ENCODE data around the gene RBM28.

Gene RBM28

GRCh38 chr7:128361411-128362379, 18.0 kb upstream of the RBM28 start, which contains the start of gene PRRT4 (continued):
- TF ChIP-seq GLIS1 (tag by site-specific recombination; IDR thresholded peaks at IDR 0.05) (peak; percentile 70), PRDM1 (tag by site-specific recombination; IDR thresholded peaks at IDR 0.05) (no peak), ZNF521 (tag by site-specific recombination; IDR thresholded peaks at IDR 0.05) (no peak), ZFP3 (tag by site-specific recombination; IDR thresholded peaks at IDR 0.05; ENCODE audit: low read depth) (no peak), INSM2 (tag by site-specific recombination; IDR thresholded peaks at IDR 0.05) (no peak), PATZ1 (tag by site-specific recombination; IDR thresholded peaks at IDR 0.05) (peak; percentile 41; the same call in 1 of the 2 replicates), ZNF214 (tag by site-specific recombination; IDR thresholded peaks at IDR 0.05; ENCODE audit: borderline replicate concordance) (no peak), TRIM28 (IDR thresholded peaks at IDR 0.05; ENCODE audit: borderline replicate concordance, low read length) (no peak), ZNF239 (tag by site-specific recombination; IDR thresholded peaks at IDR 0.05) (no peak), ZNF768 (tag by site-specific recombination; IDR thresholded peaks at IDR 0.05) (no peak), ZNF658 (tag by site-specific recombination; IDR thresholded peaks at IDR 0.05) (no peak), ZNF626 (tag by site-specific recombination; IDR thresholded peaks at IDR 0.05) (no peak), YY2 (tag by site-specific recombination; IDR thresholded peaks at IDR 0.05) (peak; percentile 79), KLF16 (tag by site-specific recombination; IDR thresholded peaks at IDR 0.05) (no peak), ZNF639 (tag by site-specific recombination; IDR thresholded peaks at IDR 0.05) (0 out of 2 replicates have a peak, but pooled peaks have one; percentile 31), ZNF561 (tag by site-specific recombination; IDR thresholded peaks at IDR 0.05; ENCODE audit: borderline replicate concordance) (peak; percentile 78; the same call in 1 of the 2 replicates), KLF9 (tag by site-specific recombination; IDR thresholded peaks at IDR 0.05; ENCODE audit: low read depth) (no peak), ZBTB1 (tag by site-specific recombination; IDR thresholded peaks at IDR 0.05) (no peak), ZSCAN18 (tag by site-specific recombination; IDR thresholded peaks at IDR 0.05) (no peak), OVOL3 (tag by site-specific recombination; IDR thresholded peaks at IDR 0.05) (no peak), ZEB2 (tag by site-specific recombination; IDR thresholded peaks at IDR 0.05) (peak; percentile 58; the same call in 1 of the 2 replicates)
- TF ChIP-seq, protein P1, sequence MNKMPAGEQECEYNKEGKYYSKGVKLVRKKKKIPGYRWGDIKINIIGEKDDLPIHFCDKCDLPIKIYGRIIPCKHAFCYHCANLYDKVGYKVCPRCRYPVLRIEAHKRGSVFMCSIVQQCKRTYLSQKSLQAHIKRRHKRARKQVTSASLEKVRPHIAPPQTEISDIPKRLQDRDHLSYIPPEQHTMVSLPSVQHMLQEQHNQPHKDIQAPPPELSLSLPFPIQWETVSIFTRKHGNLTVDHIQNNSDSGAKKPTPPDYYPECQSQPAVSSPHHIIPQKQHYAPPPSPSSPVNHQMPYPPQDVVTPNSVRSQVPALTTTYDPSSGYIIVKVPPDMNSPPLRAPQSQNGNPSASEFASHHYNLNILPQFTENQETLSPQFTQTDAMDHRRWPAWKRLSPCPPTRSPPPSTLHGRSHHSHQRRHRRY (tag by site-specific recombination; IDR thresholded peaks at IDR 0.05), result no peak
- TF ChIP-seq, protein P2, sequence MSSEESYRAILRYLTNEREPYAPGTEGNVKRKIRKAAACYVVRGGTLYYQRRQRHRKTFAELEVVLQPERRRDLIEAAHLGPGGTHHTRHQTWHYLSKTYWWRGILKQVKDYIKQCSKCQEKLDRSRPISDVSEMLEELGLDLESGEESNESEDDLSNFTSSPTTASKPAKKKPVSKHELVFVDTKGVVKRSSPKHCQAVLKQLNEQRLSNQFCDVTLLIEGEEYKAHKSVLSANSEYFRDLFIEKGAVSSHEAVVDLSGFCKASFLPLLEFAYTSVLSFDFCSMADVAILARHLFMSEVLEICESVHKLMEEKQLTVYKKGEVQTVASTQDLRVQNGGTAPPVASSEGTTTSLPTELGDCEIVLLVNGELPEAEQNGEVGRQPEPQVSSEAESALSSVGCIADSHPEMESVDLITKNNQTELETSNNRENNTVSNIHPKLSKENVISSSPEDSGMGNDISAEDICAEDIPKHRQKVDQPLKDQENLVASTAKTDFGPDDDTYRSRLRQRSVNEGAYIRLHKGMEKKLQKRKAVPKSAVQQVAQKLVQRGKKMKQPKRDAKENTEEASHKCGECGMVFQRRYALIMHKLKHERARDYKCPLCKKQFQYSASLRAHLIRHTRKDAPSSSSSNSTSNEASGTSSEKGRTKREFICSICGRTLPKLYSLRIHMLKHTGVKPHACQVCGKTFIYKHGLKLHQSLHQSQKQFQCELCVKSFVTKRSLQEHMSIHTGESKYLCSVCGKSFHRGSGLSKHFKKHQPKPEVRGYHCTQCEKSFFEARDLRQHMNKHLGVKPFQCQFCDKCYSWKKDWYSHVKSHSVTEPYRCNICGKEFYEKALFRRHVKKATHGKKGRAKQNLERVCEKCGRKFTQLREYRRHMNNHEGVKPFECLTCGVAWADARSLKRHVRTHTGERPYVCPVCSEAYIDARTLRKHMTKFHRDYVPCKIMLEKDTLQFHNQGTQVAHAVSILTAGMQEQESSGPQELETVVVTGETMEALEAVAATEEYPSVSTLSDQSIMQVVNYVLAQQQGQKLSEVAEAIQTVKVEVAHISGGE (tag by site-specific recombination; conservative IDR thresholded peaks at IDR 0.05; ENCODE audit: low read depth), result no peak
- TF ChIP-seq, protein P3, sequence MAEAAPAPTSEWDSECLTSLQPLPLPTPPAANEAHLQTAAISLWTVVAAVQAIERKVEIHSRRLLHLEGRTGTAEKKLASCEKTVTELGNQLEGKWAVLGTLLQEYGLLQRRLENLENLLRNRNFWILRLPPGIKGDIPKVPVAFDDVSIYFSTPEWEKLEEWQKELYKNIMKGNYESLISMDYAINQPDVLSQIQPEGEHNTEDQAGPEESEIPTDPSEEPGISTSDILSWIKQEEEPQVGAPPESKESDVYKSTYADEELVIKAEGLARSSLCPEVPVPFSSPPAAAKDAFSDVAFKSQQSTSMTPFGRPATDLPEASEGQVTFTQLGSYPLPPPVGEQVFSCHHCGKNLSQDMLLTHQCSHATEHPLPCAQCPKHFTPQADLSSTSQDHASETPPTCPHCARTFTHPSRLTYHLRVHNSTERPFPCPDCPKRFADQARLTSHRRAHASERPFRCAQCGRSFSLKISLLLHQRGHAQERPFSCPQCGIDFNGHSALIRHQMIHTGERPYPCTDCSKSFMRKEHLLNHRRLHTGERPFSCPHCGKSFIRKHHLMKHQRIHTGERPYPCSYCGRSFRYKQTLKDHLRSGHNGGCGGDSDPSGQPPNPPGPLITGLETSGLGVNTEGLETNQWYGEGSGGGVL (tag by site-specific recombination; IDR thresholded peaks at IDR 0.05), result peak; percentile 96

Measured in HEK293 (cell line).